Measurements from ENCODE around the gene SARDH.
"Not testable (repeated sequence)": the region's sequence is repeated elsewhere in the genome, so short reads cannot be mapped to it uniquely, and the experiment has no call there.

SARDH gene

GRCh38 chr9:133775291-133775690, 37.1 kb upstream of the SARDH start:
- no peak for DNase-seq

GRCh38 chr9:133774799-133775198, 36.6 kb upstream of the SARDH start:
- no peak for DNase-seq

GRCh38 chr9:133773889-133774655, 35.9 kb upstream of the SARDH start:
- DNase-seq = no peak

GRCh38 chr9:133772581-133772980, 34.4 kb upstream of the SARDH start:
- no peak for DNase-seq

GRCh38 chr9:133771486-133772482, 33.6 kb upstream of the SARDH start:
- no peak for DNase-seq

- no peak for DNase-seq
Measured at GRCh38 chr9:133770076-133770777, 32.1 kb upstream of the SARDH start.

- DNase-seq = no peak
Measured at GRCh38 chr9:133769511-133770075, 31.4 kb upstream of the SARDH start.

GRCh38 chr9:133768859-133769510, 30.8 kb upstream of the SARDH start:
- no peak for DNase-seq

- DNase-seq = no peak
Measured at GRCh38 chr9:133768371-133768858, 30.3 kb upstream of the SARDH start.

GRCh38 chr9:133767625-133768024, 29.5 kb upstream of the SARDH start:
- no peak for DNase-seq

GRCh38 chr9:133767008-133767407, 28.9 kb upstream of the SARDH start:
- DNase-seq = no peak

GRCh38 chr9:133766234-133766633, 28.1 kb upstream of the SARDH start:
- DNase-seq = not testable (repeated sequence)

- no peak for DNase-seq
Measured at GRCh38 chr9:133763272-133764183, 25.4 kb upstream of the SARDH start.

- no peak for DNase-seq
Measured at GRCh38 chr9:133762488-133763271, 24.5 kb upstream of the SARDH start.

- no peak for DNase-seq
Measured at GRCh38 chr9:133761641-133762248, 23.6 kb upstream of the SARDH start.

- no peak for DNase-seq
Measured at GRCh38 chr9:133760713-133761290, 22.6 kb upstream of the SARDH start.

- no peak for DNase-seq
Measured at GRCh38 chr9:133759946-133760345, 21.8 kb upstream of the SARDH start.

- DNase-seq = no peak
Measured at GRCh38 chr9:133759146-133759900, 21.2 kb upstream of the SARDH start.

GRCh38 chr9:133758228-133758627, 20.1 kb upstream of the SARDH start:
- DNase-seq = no peak
